Naive thymus-derived CD4-positive, alpha-beta T cell (primary cell): Measurements from ENCODE around the gene NT5M. TPM values are rescaled to one million over a fixed set of nuclear protein-coding genes. Genes with fewer than 3 reads are reported as not detected.

Source experiments
- ATAC-seq: fragments of 150-1000 bp; cut with Tn5 transposase; 2 replicates; pipeline ENCODE4 v1.10.0; 2021; ENCODE audit warnings: mild to moderate bottlenecking, moderate library complexity
- CTCF ChIA-PET: fragments of 350-600 bp; sonication (Branson Sonifier 250); formaldehyde crosslinking; loops from one replicate; lab custom pipeline; 2021; ENCODE audit warnings: antibody characterized with exemption; lab: Charles Lee
- POLR2A ChIA-PET: fragments of 350-600 bp; sonication (Branson Sonifier 250); formaldehyde crosslinking; loops from one replicate; lab custom pipeline; 2021; ENCODE audit warnings: antibody characterized with exemption, inconsistent platforms; lab: Charles Lee
- DNase-seq, 9 donors: peaks; one replicate each; pipeline versions ENCODE4 v3.0.0 to v3.0.0-alpha.2; 2020 to 2022; ENCODE audit warnings: mixed read lengths in 1 of 9
- H3K27ac ChIP-seq: one replicate; pipeline ENCODE4 v1.7.0; 2013; ENCODE audit warnings: mild to moderate bottlenecking, low read depth, low read length, moderate library complexity
- H3K27me3 ChIP-seq, 2 donors: one replicate each; pipeline ENCODE4 v1.7.0; 2013; ENCODE audit warnings: low read length in 2 of 2, mild to moderate bottlenecking in 2 of 2, moderate library complexity in 2 of 2; ENCODE audit not compliant: control insufficient read depth in 2 of 2, insufficient read depth in 2 of 2
- H3K36me3 ChIP-seq, 3 experiments: 1 replicate in 2 of 3; 2 replicates in 1 of 3; pipeline ENCODE4 v1.7.0; 2013; ENCODE audit warnings: low read length in 3 of 3, mild to moderate bottlenecking in 3 of 3, moderate library complexity in 1 of 3; ENCODE audit not compliant: insufficient read depth in 3 of 3, control insufficient read depth in 2 of 3
- H3K4me1 ChIP-seq, 2 donors: one replicate each; pipeline ENCODE4 v1.7.0; 2013; ENCODE audit warnings: low read length in 2 of 2, mild to moderate bottlenecking in 2 of 2, moderate library complexity in 1 of 2; ENCODE audit not compliant: control insufficient read depth in 2 of 2, insufficient read depth in 2 of 2
- H3K4me3 ChIP-seq: 2 replicates; pipeline ENCODE4 v1.7.0; 2013; ENCODE audit warnings: mild to moderate bottlenecking, low read length
- H3K9me3 ChIP-seq, 3 experiments: 1 replicate in 2 of 3; 2 replicates in 1 of 3; pipeline ENCODE4 v1.7.0; 2013; ENCODE audit warnings: low read length in 3 of 3; ENCODE audit not compliant: control insufficient read depth in 2 of 3
- H3K27ac Mint-ChIP-seq, 9 donors: one replicate each; pipeline ENCODE4 v1.8.0; 2020 to 2022; ENCODE audit warnings: mixed read lengths in 9 of 9, mild to moderate bottlenecking in 8 of 9, moderate library complexity in 5 of 9, inconsistent platforms in 2 of 9
- H3K27me3 Mint-ChIP-seq, 5 donors: one replicate each; pipeline ENCODE4 v1.8.0; 2021 to 2022; ENCODE audit warnings: mixed read lengths in 5 of 5, mild to moderate bottlenecking in 1 of 5
- H3K36me3 Mint-ChIP-seq, 5 donors: one replicate each; pipeline ENCODE4 v1.8.0; 2020 to 2022; ENCODE audit warnings: mixed read lengths in 5 of 5, mild to moderate bottlenecking in 3 of 5, inconsistent platforms in 1 of 5
- H3K4me1 Mint-ChIP-seq, 7 donors: one replicate each; pipeline ENCODE4 v1.8.0; 2020 to 2022; ENCODE audit warnings: mixed read lengths in 7 of 7, mild to moderate bottlenecking in 3 of 7, inconsistent platforms in 1 of 7
- H3K4me3 Mint-ChIP-seq, 10 donors: one replicate each; pipeline ENCODE4 v1.8.0; 2020 to 2022; ENCODE audit warnings: mild to moderate bottlenecking in 10 of 10, mixed read lengths in 10 of 10, moderate library complexity in 6 of 10, inconsistent platforms in 2 of 10
- H3K9me3 Mint-ChIP-seq, 11 donors: one replicate each; pipeline ENCODE4 v1.8.0; 2020 to 2022; ENCODE audit warnings: mixed read lengths in 11 of 11, mild to moderate bottlenecking in 4 of 11, inconsistent platforms in 1 of 11, moderate library complexity in 1 of 11
- intact Hi-C, 2 donors: fragments of 100-400 bp; cut with micrococcal nuclease; formaldehyde crosslinking; loops; one replicate each; pipeline ENCODE4 v1.15.1; 2023
- polyA plus RNA-seq, 2 donors: library from polyadenylated mRNA; unstranded; fragments of 300-500 nt; fragmentation: Illumina TruSeq; gene quantifications; one replicate each; pipeline ENCODE4 v1.2.3, GENCODE V29; 2021
- total RNA-seq, 6 experiments: library from RNA in 5 of 6; stranded (reverse) in 5 of 6; gene quantifications; 1 replicate in 5 of 6; 2 replicates in 1 of 6; pipeline ENCODE4 v1.2.3 and lab custom pipeline; 2021 to 2026

Gene NT5M
- total and polyA plus RNA-seq, 7 experiments from 2014 or later = 0.85 to 6.3 (median 3.5) TPM

DNA sequence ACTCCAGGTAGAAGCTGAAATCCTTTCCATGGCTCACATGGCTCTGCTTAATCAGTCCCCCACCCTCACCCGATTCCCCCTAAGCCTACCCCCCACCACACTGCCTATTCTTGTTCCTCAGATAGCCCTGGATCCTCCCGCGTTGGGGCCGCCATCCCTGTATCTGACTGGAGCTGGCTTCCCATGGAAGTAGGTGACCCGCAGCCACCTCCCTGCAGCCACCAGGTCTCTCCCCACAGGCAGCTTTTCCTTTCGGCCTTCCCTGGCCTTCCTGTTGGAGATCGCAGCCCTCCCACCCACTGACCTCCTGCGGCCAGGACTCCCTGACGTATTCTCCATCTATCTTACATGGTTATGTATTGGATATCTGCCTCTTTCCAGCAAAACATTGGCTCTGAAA lies 91.3 kb downstream of the NT5M start:
- Histone ChIP-seq H3K27ac (no peak overlapping the region), H3K4me3 (no peak overlapping the region), H3K36me3 (no peaks in the 10 kb centered on the region), H3K27me3 (no peaks in the 10 kb centered on the region), H3K9me3 (no peaks in the 10 kb centered on the region), H3K4me1 (peaks cover 6 to 18% of the 10 kb centered on the region in 2 donors)
- Mint-ChIP-seq H3K36me3 (no peaks in the 10 kb centered on the region), H3K4me1 (peaks cover 16 to 46% (median 34%) of the 10 kb centered on the region in 7 donors), H3K27ac (peak overlapping the region in 1 of 9 donors; percentile 77), H3K4me3 (peak overlapping the region in 1 of 10 donors; percentile 66), H3K9me3 (peaks cover 0 to 5% (median 0%) of the 10 kb centered on the region in 11 donors), H3K27me3 (peaks cover 0 to 13% (median 0%) of the 10 kb centered on the region in 5 donors)
- ATAC-seq (no peak), DNase-seq (no peak)
- intact Hi-C loops = no loop called here
- ChIA-PET POLR2A (interaction anchor here (2.1 kb wide), 1 partner anchor 9 kb away, joined by 13 read pairs; no protein-coding TSS in a partner anchor), CTCF (interaction anchor here (0.6 kb wide), 1 partner anchor 102 kb away, joined by 4 read pairs; the partner anchor contains the start of gene RASD1)

DNA sequence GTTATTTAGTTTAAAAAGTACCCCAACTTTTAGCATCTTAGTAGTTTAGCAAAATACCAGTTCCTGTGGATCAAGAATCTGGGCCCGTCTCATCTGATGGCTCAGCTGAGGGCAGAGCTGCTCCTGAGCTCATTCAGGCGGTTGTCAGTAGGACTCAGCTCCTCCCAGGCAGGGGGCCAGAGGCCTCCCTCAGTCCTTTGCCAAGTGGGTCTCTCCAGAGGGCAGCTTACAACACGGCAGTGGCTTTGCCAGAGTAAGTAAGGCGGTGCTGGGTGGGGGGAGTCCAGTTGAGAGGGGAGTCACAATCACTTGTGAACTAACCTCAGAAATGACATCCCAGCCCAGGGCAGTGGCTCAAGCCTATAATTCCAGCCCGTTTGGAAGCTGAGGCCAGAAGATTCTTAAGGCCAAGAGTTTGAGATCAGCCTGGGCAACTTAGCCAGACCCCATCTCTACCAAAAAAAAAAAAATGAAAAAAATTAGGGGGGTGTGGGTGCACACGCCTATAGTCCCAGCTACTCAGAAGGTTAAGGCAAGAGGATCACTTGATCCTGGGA lies 92.2 kb downstream of the NT5M start:
- Mint-ChIP-seq H3K27ac (peak overlapping the region in 1 of 9 donors; percentile 46), H3K9me3 (peaks cover 0 to 5% (median 0%) of the 10 kb centered on the region in 11 donors), H3K27me3 (peaks cover 0 to 10% (median 0%) of the 10 kb centered on the region in 5 donors), H3K36me3 (no peaks in the 10 kb centered on the region), H3K4me1 (peaks cover 16 to 55% (median 42%) of the 10 kb centered on the region in 7 donors), H3K4me3 (peak overlapping the region in 1 of 10 donors; percentile 7)
- Histone ChIP-seq H3K9me3 (no peaks in the 10 kb centered on the region), H3K27ac (no peak overlapping the region), H3K36me3 (no peaks in the 10 kb centered on the region), H3K4me1 (peaks cover 6 to 18% of the 10 kb centered on the region in 2 donors), H3K27me3 (no peaks in the 10 kb centered on the region), H3K4me3 (no peak overlapping the region)
- ChIA-PET POLR2A (interaction anchor here (2.6 kb wide), 1 partner anchor 11 kb away, joined by 10 read pairs; no protein-coding TSS in a partner anchor), CTCF (no interaction called here)
- ATAC-seq = no peak
- DNase-seq = no peak
- intact Hi-C loops = no loop called here

DNA sequence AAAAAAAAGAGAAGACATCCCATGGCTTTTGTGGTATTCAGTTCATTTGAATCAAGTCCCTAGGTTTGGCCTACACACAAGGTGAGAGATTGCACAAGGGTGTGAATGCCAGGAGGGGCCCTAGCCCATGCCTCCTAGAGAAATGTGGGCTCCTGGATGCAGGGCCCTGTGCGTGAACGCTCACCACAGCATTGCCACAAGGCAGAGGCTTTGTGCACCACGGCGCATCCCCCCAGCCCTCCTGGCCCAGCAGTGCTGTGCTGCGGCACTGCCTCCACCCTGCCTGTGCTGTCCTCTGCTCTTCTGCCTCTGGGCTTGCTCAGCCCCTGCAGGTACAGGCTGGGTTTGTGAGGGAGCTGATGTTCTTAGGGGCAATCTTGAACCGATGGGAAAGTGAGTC lies 92.7 kb downstream of the NT5M start:
- POLR2A ChIA-PET = interaction anchor here (2.6 kb wide), 1 partner anchor 10 kb away, joined by 10 read pairs; no protein-coding TSS in a partner anchor
- H3K9me3 Mint-ChIP-seq = peaks cover 0 to 5% (median 0%) of the 10 kb centered on the region in 11 donors
- peaks cover 16 to 60% (median 48%) of the 10 kb centered on the region in 7 donors for H3K4me1 Mint-ChIP-seq
- H3K27me3 Mint-ChIP-seq = peaks cover 0 to 9% (median 0%) of the 10 kb centered on the region in 5 donors
- H3K4me3 Mint-ChIP-seq = no peak overlapping the region
- DNase-seq (no peak), ATAC-seq (no peak)
- Histone ChIP-seq H3K4me1 (peaks cover 6 to 18% of the 10 kb centered on the region in 2 donors), H3K27ac (no peak overlapping the region), H3K27me3 (no peaks in the 10 kb centered on the region), H3K36me3 (no peaks in the 10 kb centered on the region), H3K9me3 (no peaks in the 10 kb centered on the region), H3K4me3 (no peak overlapping the region)
- H3K27ac Mint-ChIP-seq = peak overlapping the region in 2 of 9 donors; percentile 41 to 47
- H3K36me3 Mint-ChIP-seq = no peaks in the 10 kb centered on the region
- intact Hi-C loops = no loop called here
- CTCF ChIA-PET = no interaction called here

Other genes starting within 250 kb of the NT5M start
- gene PLD6, start 97.0 kb upstream of the NT5M start, total RNA-seq = 10 to 100 TPM in 3 of 5 experiments, 1 to 10 TPM in 2; 6.2 to 13.9 (median 12.1) TPM
- gene PLD6, start 97.0 kb upstream of the NT5M start, polyA plus RNA-seq = 10 to 100 TPM; 11.0 to 16.4 TPM
- 10 to 100 TPM; 39.4 to 94.7 (median 66.9) TPM for gene FLCN, start 66.2 kb upstream of the NT5M start, total RNA-seq
- gene FLCN, start 66.2 kb upstream of the NT5M start, polyA plus RNA-seq = 1 to 10 TPM; 4.7 to 6.6 TPM
- gene COPS3, start 22.1 kb upstream of the NT5M start, total RNA-seq = 10 to 100 TPM; 44.7 to 98.7 (median 69.4) TPM
- gene COPS3, start 22.1 kb upstream of the NT5M start, polyA plus RNA-seq = 10 to 100 TPM; 76.5 to 86.3 TPM
- 10 to 100 TPM; 14.0 to 24.1 (median 17.2) TPM for gene MED9, start 173.6 kb downstream of the NT5M start, total RNA-seq
- 10 to 100 TPM; 16.8 to 19.9 TPM for gene MED9, start 173.6 kb downstream of the NT5M start, polyA plus RNA-seq
- 1 to 10 TPM in 3 of 5 experiments, under 1 TPM in 2; 0.35 to 2.5 (median 1.0) TPM for gene RASD1, start 193.0 kb downstream of the NT5M start, total RNA-seq
- gene RASD1, start 193.0 kb downstream of the NT5M start, polyA plus RNA-seq = not detected